K562 (cell line): ENCODE measurements around the gene HES4. TPM values are rescaled to one million over a fixed set of nuclear protein-coding genes. Genes with fewer than 3 reads are reported as not detected.
A peak's percentile ranks its signal among the peaks of the same experiment; 100 is the strongest.

Experiments
- BRD4 ChIP-seq: fragments of 200-600 bp; sonication (generic); IDR thresholded peaks from 2 replicates; pipeline ENCODE4 v1.6.1; 2017; ENCODE audit warnings: inconsistent platforms
- CEBPG ChIP-seq, 3 experiments: fragments of 200-800 bp in 1 of 3; sonication (Bioruptor generic) in 1 of 3; sonication (generic) in 1 of 3; formaldehyde crosslinking in 1 of 3; IDR thresholded peaks in 2 of 3; conservative IDR thresholded peaks in 1 of 3; 2 replicates each; pipeline versions ENCODE4 v1.6.1 to v1.8.0; 2016 to 2022; ENCODE audit warnings: missing compliant biosample characterization in 2 of 3, missing genetic modification characterization in 2 of 3, mild to moderate bottlenecking in 1 of 3, missing genetic modification reagents in 1 of 3
- CTCF ChIP-seq, 3 experiments: IDR thresholded peaks in 2 of 3; conservative IDR thresholded peaks in 1 of 3; 2 replicates each; pipeline ENCODE4 v1.5.1; 2011 to 2012; ENCODE audit warnings: low read length in 3 of 3, mild to moderate bottlenecking in 3 of 3, control low read depth in 2 of 3, improper control_type of control experiment in 1 of 3, inconsistent platforms in 1 of 3, low read depth in 1 of 3, mixed read lengths in 1 of 3, moderate library complexity in 1 of 3; ENCODE audit not compliant: insufficient read depth in 2 of 3
- ERF ChIP-seq: fragments of 450-650 bp; formaldehyde crosslinking; IDR thresholded peaks from 2 replicates; pipeline ENCODE4 v1.4.0; 2020; ENCODE audit warnings: mild to moderate bottlenecking, mixed read lengths
- EWSR1 ChIP-seq: fragments of 450-650 bp; IDR thresholded peaks from 2 replicates; pipeline ENCODE4 v1.6.1; 2018; ENCODE audit warnings: borderline replicate concordance, mild to moderate bottlenecking, low read depth, moderate library complexity; ENCODE audit not compliant: partially characterized antibody
- HDAC8 ChIP-seq: fragments of 450-650 bp; IDR thresholded peaks from 2 replicates; pipeline ENCODE4 v1.6.1; 2016; ENCODE audit warnings: mild to moderate bottlenecking, missing genetic modification characterization, moderate library complexity, missing compliant biosample characterization
- HMGXB4 ChIP-seq: sonication (generic); formaldehyde crosslinking; IDR thresholded peaks from 2 replicates; pipeline ENCODE4 v1.8.1; 2023; ENCODE audit warnings: mild to moderate bottlenecking, missing genetic modification reagents
- MAZ ChIP-seq, 2 experiments: fragments of 450-650 bp in 1 of 2; sonication (generic) in 1 of 2; formaldehyde crosslinking; IDR thresholded peaks in 1 of 2; conservative IDR thresholded peaks in 1 of 2; 2 replicates each; pipeline versions ENCODE4 v1.4.0 to v1.5.0; 2020; ENCODE audit warnings: mild to moderate bottlenecking in 1 of 2, missing genetic modification reagents in 1 of 2
- POLR2G ChIP-seq: fragments of 200-400 bp; formaldehyde crosslinking; IDR thresholded peaks from 2 replicates; pipeline ENCODE4 v1.6.1; 2017; ENCODE audit warnings: low read depth, mild to moderate bottlenecking, antibody characterized with exemption, low read length, moderate library complexity
- RAD21 ChIP-seq, 2 experiments: fragments of 250-450 bp in 1 of 2; fragments of 450-650 bp in 1 of 2; sonication (Bioruptor Pico) in 1 of 2; formaldehyde crosslinking in 1 of 2; IDR thresholded peaks in 1 of 2; conservative IDR thresholded peaks in 1 of 2; 2 replicates each; pipeline versions ENCODE4 v1.4.0 to v1.8.0; 2020 to 2022; ENCODE audit warnings: mild to moderate bottlenecking in 2 of 2, moderate library complexity in 1 of 2
- SETDB1 ChIP-seq: IDR thresholded peaks from one replicate; pipeline ENCODE4 v1.6.1; 2012; ENCODE audit warnings: low read length, control low read depth, inconsistent platforms
- SMARCE1 ChIP-seq: fragments of 450-650 bp; IDR thresholded peaks from 2 replicates; pipeline ENCODE4 v1.7.1; 2016; ENCODE audit warnings: mild to moderate bottlenecking
- SRSF1 ChIP-seq: fragments of 200-400 bp; formaldehyde crosslinking; IDR thresholded peaks from 2 replicates; pipeline ENCODE4 v1.6.1; 2017; ENCODE audit warnings: mild to moderate bottlenecking, low read depth, low read length, moderate library complexity
- TEAD1 ChIP-seq, 2 experiments: fragments of 450-650 bp in 1 of 2; sonication (generic) in 1 of 2; formaldehyde crosslinking; IDR thresholded peaks; 2 replicates each; pipeline versions ENCODE4 v1.4.0 to v1.8.0; 2020 to 2022; ENCODE audit warnings: mild to moderate bottlenecking in 2 of 2, missing genetic modification reagents in 1 of 2
- TEAD2 ChIP-seq: fragments of 450-650 bp; IDR thresholded peaks from 2 replicates; pipeline ENCODE4 v1.6.1; 2016; ENCODE audit warnings: missing genetic modification characterization, control low read depth, missing compliant biosample characterization
- ZBTB34 ChIP-seq: fragments of 250-450 bp; sonication (Bioruptor Pico); IDR thresholded peaks from 2 replicates; pipeline ENCODE4 v1.8.0; 2021; ENCODE audit warnings: mild to moderate bottlenecking, moderate library complexity
- ZBTB8A ChIP-seq: fragments of 450-650 bp; IDR thresholded peaks from 2 replicates; pipeline ENCODE4 v1.6.1; 2018; ENCODE audit warnings: mild to moderate bottlenecking, moderate library complexity; ENCODE audit not compliant: partially characterized antibody
- ZNF12 ChIP-seq: sonication (generic); formaldehyde crosslinking; IDR thresholded peaks from 2 replicates; pipeline ENCODE4 v1.4.0; 2020; ENCODE audit warnings: mild to moderate bottlenecking, missing genetic modification reagents
- polyA plus RNA-seq, 8 experiments: library from polyadenylated mRNA; depleted of rRNA in 4 of 8; stranded (reverse) in 5 of 8; unstranded in 3 of 8; fragments of >200 nt; fragmentation: Nextera tagmentation in 2 of 8; fragmentation: Illumina TruSeq in 1 of 8; extraction: Ambion mirVana in 2 of 8; extraction: Trizol in 1 of 8; gene quantifications; 2 replicates each; pipeline versions ENCODE4 v1.2.1 to v1.2.3, GENCODE V29; 2011 to 2014; ENCODE audit warnings: inconsistent platforms in 1 of 8, missing spikeins in 1 of 8
- total RNA-seq, 7 experiments: library from RNA; depleted of rRNA in 6 of 7; stranded (reverse); fragments of >200 nt in 6 of 7; fragmentation: Illumina TruSeq in 2 of 7; extraction: Trizol in 2 of 7; gene quantifications; 2 replicates each; pipeline versions ENCODE4 v1.2.1 to v1.2.3, GENCODE V29; 2011 to 2021; ENCODE audit warnings: low replicate concordance in 1 of 7
- TF ChIP-seq, protein P1 (sequence below): fragments of 450-650 bp; formaldehyde crosslinking; IDR thresholded peaks from 2 replicates; pipeline ENCODE4 v1.4.0; 2022; ENCODE audit warnings: mild to moderate bottlenecking, moderate library complexity

The HES4 gene
- total and polyA plus RNA-seq, 9 of the 15 experiments (the other 6 are each of a cell fraction or from before 2014, with no cell fraction given) = 0.21 to 43.7 (median 5.3) TPM; not detected in 2

DNA sequence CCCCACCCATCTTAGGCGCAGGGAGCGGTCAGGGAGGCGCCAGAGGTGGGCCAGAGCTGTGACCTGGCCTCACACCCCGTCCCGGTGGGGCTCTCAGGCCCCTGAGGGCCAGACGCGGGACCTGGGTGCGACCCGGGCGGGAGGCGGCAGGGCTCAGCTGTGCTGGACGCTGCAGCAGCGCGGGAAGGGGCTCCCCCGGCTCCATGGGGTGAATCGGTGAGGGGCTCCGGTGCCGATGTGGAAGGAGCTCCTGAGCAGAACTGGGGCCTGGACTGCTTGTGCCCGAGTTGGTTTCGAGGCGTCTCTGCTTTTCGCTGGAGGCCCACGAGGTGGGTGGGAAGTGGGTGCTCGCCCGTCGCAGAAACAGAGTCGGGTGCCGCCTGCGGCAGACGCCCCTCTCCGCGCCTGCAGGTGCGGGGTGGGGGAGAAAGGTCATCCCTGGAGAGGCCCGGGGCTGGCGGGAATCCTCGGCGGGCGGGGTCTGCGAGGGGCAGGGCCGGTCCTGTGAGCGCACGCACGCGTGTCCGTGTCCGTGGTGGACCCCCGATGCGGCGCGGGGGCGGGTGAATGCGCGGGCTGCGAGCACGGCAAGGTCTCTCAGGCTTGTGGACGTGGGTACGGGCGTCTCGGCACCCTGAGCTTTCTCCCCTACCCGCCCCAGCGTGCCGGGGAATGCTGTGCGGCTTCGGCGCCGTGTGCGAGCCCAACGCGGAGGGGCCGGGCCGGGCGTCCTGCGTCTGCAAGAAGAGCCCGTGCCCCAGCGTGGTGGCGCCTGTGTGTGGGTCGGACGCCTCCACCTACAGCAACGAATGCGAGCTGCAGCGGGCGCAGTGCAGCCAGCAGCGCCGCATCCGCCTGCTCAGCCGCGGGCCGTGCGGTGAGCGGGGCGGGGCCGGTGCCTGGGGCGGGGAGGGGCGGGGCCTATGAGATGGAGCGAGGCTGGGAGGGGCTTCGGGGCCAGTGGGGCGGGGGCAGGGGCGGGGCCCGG lies 40.4 kb upstream of the HES4 start (continued):
- TF ChIP-seq, protein P1, sequence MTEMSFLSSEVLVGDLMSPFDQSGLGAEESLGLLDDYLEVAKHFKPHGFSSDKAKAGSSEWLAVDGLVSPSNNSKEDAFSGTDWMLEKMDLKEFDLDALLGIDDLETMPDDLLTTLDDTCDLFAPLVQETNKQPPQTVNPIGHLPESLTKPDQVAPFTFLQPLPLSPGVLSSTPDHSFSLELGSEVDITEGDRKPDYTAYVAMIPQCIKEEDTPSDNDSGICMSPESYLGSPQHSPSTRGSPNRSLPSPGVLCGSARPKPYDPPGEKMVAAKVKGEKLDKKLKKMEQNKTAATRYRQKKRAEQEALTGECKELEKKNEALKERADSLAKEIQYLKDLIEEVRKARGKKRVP (CRISPR knock-in tag) = no peak
- no peak for TF ChIP-seq SRSF1
- no peak for TF ChIP-seq SETDB1
- TF ChIP-seq SMARCE1 = no peak
- no peak for TF ChIP-seq EWSR1
- TF ChIP-seq HDAC8 = no peak
- TF ChIP-seq TEAD1 (CRISPR knock-in tag; IDR thresholded peaks at IDR 0.05) = peak in 1 of 2 experiments; percentile 48; a peak in 1 of 4 replicates
- peak in 1 of 2 experiments; percentile 53; a peak in 3 of 4 replicates for TF ChIP-seq RAD21 (CRISPR knock-in tag; conservative IDR thresholded peaks at IDR 0.05 in 1 of 2, IDR thresholded peaks at IDR 0.05 in 1 of 2)
- no peak for TF ChIP-seq BRD4
- TF ChIP-seq ZNF12 (CRISPR knock-in tag) = no peak
- TF ChIP-seq CTCF (IDR thresholded peaks at IDR 0.05 in 2 of 3, conservative IDR thresholded peaks at IDR 0.05 in 1 of 3; ENCODE audit: insufficient read depth in 2 of 3, low read depth in 1 of 3, low read length in 3 of 3) = peak in 2 of 3 experiments; percentile 47 to 80; a peak in 4 of 6 replicates
- peak; percentile 42; the same call in 1 of the 2 replicates for TF ChIP-seq ERF (CRISPR knock-in tag)
- no peak for TF ChIP-seq ZBTB8A
- no peak for TF ChIP-seq HMGXB4 (CRISPR knock-in tag)
- no peak for TF ChIP-seq CEBPG (CRISPR knock-in tag; IDR thresholded peaks at IDR 0.05)
- no peak for TF ChIP-seq CEBPG (tag; conservative IDR thresholded peaks at IDR 0.05 in 1 of 2, IDR thresholded peaks at IDR 0.05 in 1 of 2)
- TF ChIP-seq ZBTB34 = no peak
- TF ChIP-seq MAZ (CRISPR knock-in tag; conservative IDR thresholded peaks at IDR 0.05 in 1 of 2, IDR thresholded peaks at IDR 0.05 in 1 of 2) = peak; percentile 56 to 85
- 0 out of 2 replicates have a peak, but pooled peaks have one; percentile 34 for TF ChIP-seq POLR2G
- no peak for TF ChIP-seq TEAD2
